H9 (cell line): ENCODE results near the gene WIF1. TPM values are rescaled to one million over a fixed set of nuclear protein-coding genes. Genes with fewer than 3 reads are reported as not detected.
A peak's percentile ranks its signal among the peaks of the same experiment; 100 is the strongest.

Experiments
- DNase-seq: peaks from one replicate; pipeline ENCODE4 v3.0.0-alpha.2; 2017
- H2AFZ ChIP-seq: one replicate; pipeline ENCODE4 v1.6.1; 2013; ENCODE audit warnings: mild to moderate bottlenecking, low read length, control low read depth, moderate library complexity
- H2AK5ac ChIP-seq: 2 replicates; pipeline ENCODE4 v1.6.1; 2013; ENCODE audit warnings: low read length, control low read depth, mixed read lengths; ENCODE audit not compliant: insufficient read length
- H2BK120ac ChIP-seq: one replicate; pipeline ENCODE4 v1.6.1; 2013; ENCODE audit warnings: low read depth, mild to moderate bottlenecking, low read length, control low read depth, inconsistent platforms; ENCODE audit not compliant: poor library complexity, severe bottlenecking
- H2BK12ac ChIP-seq: 2 replicates; pipeline ENCODE4 v1.6.1; 2013; ENCODE audit warnings: low read length, control low read depth, mixed read lengths, low read depth; ENCODE audit not compliant: insufficient read length
- H2BK15ac ChIP-seq: 2 replicates; pipeline ENCODE4 v1.6.1; 2013; ENCODE audit warnings: low read depth, low read length, control low read depth
- H2BK20ac ChIP-seq: one replicate; pipeline ENCODE4 v1.6.1; 2013; ENCODE audit warnings: low read depth, mild to moderate bottlenecking, low read length, control low read depth, inconsistent platforms; ENCODE audit not compliant: poor library complexity, severe bottlenecking
- H2BK5ac ChIP-seq: 2 replicates; pipeline ENCODE4 v1.6.1; 2013; ENCODE audit warnings: low read length, control low read depth, mixed read lengths; ENCODE audit not compliant: insufficient read length
- H3K14ac ChIP-seq: 2 replicates; pipeline ENCODE4 v1.6.1; 2013; ENCODE audit warnings: low read length, control low read depth; ENCODE audit not compliant: insufficient read depth
- H3K18ac ChIP-seq: 2 replicates; pipeline ENCODE4 v1.6.1; 2013; ENCODE audit warnings: low read depth, mild to moderate bottlenecking, mixed read lengths, low read length, control low read depth; ENCODE audit not compliant: insufficient read length
- H3K23ac ChIP-seq: 2 replicates; pipeline ENCODE4 v1.6.1; 2013; ENCODE audit warnings: low read length, control low read depth, mixed read lengths, low read depth; ENCODE audit not compliant: insufficient read length
- H3K23me2 ChIP-seq: 2 replicates; pipeline ENCODE4 v1.6.1; 2013; ENCODE audit warnings: low read depth, mild to moderate bottlenecking, mixed read lengths, low read length, control low read depth; ENCODE audit not compliant: insufficient read length, poor library complexity, severe bottlenecking
- H3K27ac ChIP-seq: 2 replicates; pipeline ENCODE4 v1.5.1; 2013; ENCODE audit warnings: low read length, control low read depth, mixed read lengths, low read depth; ENCODE audit not compliant: insufficient read length
- H3K27me3 ChIP-seq: 2 replicates; pipeline ENCODE4 v1.6.1; 2013; ENCODE audit warnings: low read length, control low read depth, inconsistent platforms; ENCODE audit not compliant: insufficient read depth
- H3K4ac ChIP-seq: 2 replicates; pipeline ENCODE4 v1.6.1; 2013; ENCODE audit warnings: low read depth, mild to moderate bottlenecking, control low read depth, inconsistent platforms, low read length, moderate library complexity
- H3K4me1 ChIP-seq: 2 replicates; pipeline ENCODE4 v1.6.1; 2013; ENCODE audit warnings: low read length, control low read depth, inconsistent platforms; ENCODE audit not compliant: insufficient read depth
- H3K4me2 ChIP-seq: 2 replicates; pipeline ENCODE4 v1.6.1; 2013; ENCODE audit warnings: low read length, control low read depth, mixed read lengths; ENCODE audit not compliant: insufficient read length, insufficient read depth
- H3K56ac ChIP-seq: 2 replicates; pipeline ENCODE4 v1.6.1; 2013; ENCODE audit warnings: low read depth, mild to moderate bottlenecking, mixed read lengths, low read length, control low read depth; ENCODE audit not compliant: insufficient read length
- H3K79me1 ChIP-seq: 2 replicates; pipeline ENCODE4 v1.6.1; 2013; ENCODE audit warnings: low read depth, mild to moderate bottlenecking, moderate library complexity, low read length, control low read depth, inconsistent platforms; ENCODE audit not compliant: insufficient read depth, poor library complexity, severe bottlenecking
- H3K79me2 ChIP-seq: 2 replicates; pipeline ENCODE4 v1.6.1; 2013; ENCODE audit warnings: low read length, control low read depth, inconsistent platforms; ENCODE audit not compliant: insufficient read depth
- H3K9ac ChIP-seq: 2 replicates; pipeline ENCODE4 v1.6.1; 2013; ENCODE audit warnings: low read length, control low read depth, mixed read lengths; ENCODE audit not compliant: insufficient read length; ENCODE audit errors: extremely low read depth
- H3K9me3 ChIP-seq: one replicate; pipeline ENCODE4 v1.6.1; 2013; ENCODE audit warnings: low read depth, low read length, inconsistent platforms; ENCODE audit not compliant: control insufficient read depth
- H3T11ph ChIP-seq: one replicate; pipeline ENCODE4 v1.6.1; 2013; ENCODE audit warnings: mild to moderate bottlenecking, low read length, control low read depth, inconsistent platforms
- H4K20me1 ChIP-seq: one replicate; pipeline ENCODE4 v1.6.1; 2013; ENCODE audit not compliant: control insufficient read depth, insufficient read length, insufficient read depth
- H4K5ac ChIP-seq: 2 replicates; pipeline ENCODE4 v1.6.1; 2013; ENCODE audit warnings: low read depth, mild to moderate bottlenecking, mixed read lengths, low read length, control low read depth; ENCODE audit not compliant: insufficient read length
- H4K8ac ChIP-seq: replicated peaks from 2 replicates; pipeline ENCODE4 v1.6.1; 2013; ENCODE audit warnings: low read length, control low read depth, mixed read lengths, low read depth; ENCODE audit not compliant: insufficient read length
- H4K91ac ChIP-seq: 2 replicates; pipeline ENCODE4 v1.6.1; 2013; ENCODE audit warnings: low read depth, mild to moderate bottlenecking, moderate library complexity, mixed read lengths, low read length, control low read depth; ENCODE audit not compliant: insufficient read length
- H3K27ac Mint-ChIP-seq, 3 experiments: 2 replicates in 2 of 3; 3 replicates in 1 of 3; pipeline ENCODE4 v1.8.0; 2020 to 2021; ENCODE audit warnings: mixed read lengths in 3 of 3, mild to moderate bottlenecking in 1 of 3, moderate library complexity in 1 of 3
- H3K27me3 Mint-ChIP-seq: 2 replicates; pipeline ENCODE4 v1.8.0; 2021; ENCODE audit warnings: low read depth, mild to moderate bottlenecking, moderate library complexity, mixed read lengths
- H3K36me3 Mint-ChIP-seq, 3 experiments: 2 replicates in 2 of 3; 3 replicates in 1 of 3; pipeline ENCODE4 v1.8.0; 2020 to 2021; ENCODE audit warnings: low read depth in 3 of 3, mixed read lengths in 3 of 3; ENCODE audit not compliant: insufficient read depth in 1 of 3
- H3K4me1 Mint-ChIP-seq, 2 experiments: 2 replicates each; pipeline ENCODE4 v1.8.0; 2020; ENCODE audit warnings: mixed read lengths in 2 of 2
- H3K4me3 Mint-ChIP-seq, 2 experiments: 2 replicates in 1 of 2; 3 replicates in 1 of 2; pipeline ENCODE4 v1.8.0; 2020 to 2021; ENCODE audit warnings: mild to moderate bottlenecking in 2 of 2, mixed read lengths in 2 of 2, moderate library complexity in 1 of 2
- H3K9me3 Mint-ChIP-seq, 2 experiments: 2 replicates in 1 of 2; 3 replicates in 1 of 2; pipeline ENCODE4 v1.8.0; 2020; ENCODE audit warnings: mild to moderate bottlenecking in 2 of 2, mixed read lengths in 2 of 2, moderate library complexity in 1 of 2
- WGBS: extraction: QIAGEN DNeasy Blood & Tissue Kit; methylation state at CpG from one replicate; pipeline ENCODE4 v1.1.7; 2013; ENCODE audit warnings: missing lambda C conversion rate, low lambda C conversion rate, mixed read lengths; ENCODE audit not compliant: insufficient read length; ENCODE audit errors: extremely low coverage; 5-methylcytosine and 5-hydroxymethylcytosine counted together
- total RNA-seq: library from RNA; stranded (reverse); gene quantifications from 2 replicates; pipeline ENCODE4 v1.2.1, GENCODE V29; 2021
- TF ChIP-seq, protein P1 (sequence below): fragments of 200-600 bp; sonication (generic); conservative IDR thresholded peaks from 3 replicates; pipeline ENCODE4 v1.8.0; 2021; ENCODE audit warnings: antibody characterized with exemption, mild to moderate bottlenecking

The WIF1 gene
- total RNA-seq, 1 experiment from 2014 or later: 0.98 TPM

DNA sequence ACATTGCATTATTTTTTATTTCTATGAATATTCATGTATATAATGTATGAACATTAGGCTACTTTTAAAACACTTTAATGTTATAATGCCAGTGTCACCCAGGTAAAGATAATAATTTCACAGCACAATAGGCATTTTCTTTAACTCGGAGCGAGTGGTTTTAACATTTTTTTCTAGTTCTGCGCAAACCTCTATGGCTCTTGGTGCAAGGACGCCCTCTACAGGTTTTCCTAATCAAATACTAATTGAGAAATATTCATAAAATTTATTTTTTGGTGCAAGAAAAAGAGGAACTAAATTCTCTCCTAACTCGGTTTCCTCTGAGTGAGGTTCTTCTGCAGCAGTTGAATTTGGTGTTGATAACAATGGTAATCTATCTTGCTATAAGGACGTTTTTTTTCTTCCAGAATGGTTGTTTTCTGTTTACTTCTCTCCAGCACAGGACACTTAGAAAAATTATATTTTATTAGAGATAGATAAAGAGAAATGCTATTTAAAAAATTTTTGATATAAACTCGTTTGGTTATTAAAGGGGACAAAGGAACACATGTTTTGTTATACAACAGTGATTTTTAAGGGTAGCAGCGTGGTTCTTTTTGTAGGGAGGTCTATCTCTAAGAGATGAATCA, 2.4 kb upstream of the WIF1 start:
- H3K4me1 Mint-ChIP-seq: peaks cover 4 to 5% of the 10 kb centered on the region in 2 experiments; a peak in 1 of 4 replicates

More for the DNA sequence above, 2.4 kb upstream of the WIF1 start:
- Histone ChIP-seq H3K14ac (no peak overlapping the region), H3K79me1 (no peaks in the 10 kb centered on the region), H3T11ph (no peak overlapping the region), H3K4me1 (no peaks in the 10 kb centered on the region), H3K56ac (no peak overlapping the region), H2BK15ac (no peak overlapping the region), H3K9me3 (no peaks in the 10 kb centered on the region), H4K91ac (no peak overlapping the region), H2BK5ac (no peak overlapping the region), H2BK20ac (no peak overlapping the region), H3K4ac (no peak overlapping the region), H2BK120ac (no peak overlapping the region), H3K23ac (no peak overlapping the region), H3K18ac (no peak overlapping the region), H2BK12ac (no peak overlapping the region), H3K4me2 (no peak overlapping the region), H3K27ac (no peak overlapping the region), H4K8ac (no peak overlapping the region), H3K79me2 (no peaks in the 10 kb centered on the region), H3K9ac (no peak overlapping the region), H2AFZ (no peak overlapping the region), H4K5ac (no peak overlapping the region), H4K20me1 (no peaks in the 10 kb centered on the region), H3K23me2 (peaks cover 5% of the 10 kb centered on the region), H3K27me3 (peaks cover 2% of the 10 kb centered on the region; the same call in 1 of the 2 replicates), H2AK5ac (no peak overlapping the region)
- Mint-ChIP-seq H3K9me3 (no peaks in the 10 kb centered on the region), H3K27ac (no peak overlapping the region), H3K4me3 (no peak overlapping the region), H3K36me3 (no peaks in the 10 kb centered on the region), H3K27me3 (peaks cover 49% of the 10 kb centered on the region)
- DNase-seq: no peak
- TF ChIP-seq, protein P1, sequence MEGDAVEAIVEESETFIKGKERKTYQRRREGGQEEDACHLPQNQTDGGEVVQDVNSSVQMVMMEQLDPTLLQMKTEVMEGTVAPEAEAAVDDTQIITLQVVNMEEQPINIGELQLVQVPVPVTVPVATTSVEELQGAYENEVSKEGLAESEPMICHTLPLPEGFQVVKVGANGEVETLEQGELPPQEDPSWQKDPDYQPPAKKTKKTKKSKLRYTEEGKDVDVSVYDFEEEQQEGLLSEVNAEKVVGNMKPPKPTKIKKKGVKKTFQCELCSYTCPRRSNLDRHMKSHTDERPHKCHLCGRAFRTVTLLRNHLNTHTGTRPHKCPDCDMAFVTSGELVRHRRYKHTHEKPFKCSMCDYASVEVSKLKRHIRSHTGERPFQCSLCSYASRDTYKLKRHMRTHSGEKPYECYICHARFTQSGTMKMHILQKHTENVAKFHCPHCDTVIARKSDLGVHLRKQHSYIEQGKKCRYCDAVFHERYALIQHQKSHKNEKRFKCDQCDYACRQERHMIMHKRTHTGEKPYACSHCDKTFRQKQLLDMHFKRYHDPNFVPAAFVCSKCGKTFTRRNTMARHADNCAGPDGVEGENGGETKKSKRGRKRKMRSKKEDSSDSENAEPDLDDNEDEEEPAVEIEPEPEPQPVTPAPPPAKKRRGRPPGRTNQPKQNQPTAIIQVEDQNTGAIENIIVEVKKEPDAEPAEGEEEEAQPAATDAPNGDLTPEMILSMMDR: peak; percentile 85
- WGBS: no CpG with 5 or more reads among the region's 8 CpGs
